Stimulated activated CD8-positive, alpha-beta memory T cell treated with anti-CD3 and anti-CD28 coated beads, Interleukin-4, amount 100 ng/mL, for 1 hour (primary cell): ENCODE results near the gene SMARCA2.

Experiments
- DNase-seq, 2 donors: peaks; one replicate each; pipeline ENCODE4 v3.0.0-alpha.2; 2020; ENCODE audit warnings: low read depth in 2 of 2, low spot score in 1 of 2

Gene SMARCA2

DNA sequence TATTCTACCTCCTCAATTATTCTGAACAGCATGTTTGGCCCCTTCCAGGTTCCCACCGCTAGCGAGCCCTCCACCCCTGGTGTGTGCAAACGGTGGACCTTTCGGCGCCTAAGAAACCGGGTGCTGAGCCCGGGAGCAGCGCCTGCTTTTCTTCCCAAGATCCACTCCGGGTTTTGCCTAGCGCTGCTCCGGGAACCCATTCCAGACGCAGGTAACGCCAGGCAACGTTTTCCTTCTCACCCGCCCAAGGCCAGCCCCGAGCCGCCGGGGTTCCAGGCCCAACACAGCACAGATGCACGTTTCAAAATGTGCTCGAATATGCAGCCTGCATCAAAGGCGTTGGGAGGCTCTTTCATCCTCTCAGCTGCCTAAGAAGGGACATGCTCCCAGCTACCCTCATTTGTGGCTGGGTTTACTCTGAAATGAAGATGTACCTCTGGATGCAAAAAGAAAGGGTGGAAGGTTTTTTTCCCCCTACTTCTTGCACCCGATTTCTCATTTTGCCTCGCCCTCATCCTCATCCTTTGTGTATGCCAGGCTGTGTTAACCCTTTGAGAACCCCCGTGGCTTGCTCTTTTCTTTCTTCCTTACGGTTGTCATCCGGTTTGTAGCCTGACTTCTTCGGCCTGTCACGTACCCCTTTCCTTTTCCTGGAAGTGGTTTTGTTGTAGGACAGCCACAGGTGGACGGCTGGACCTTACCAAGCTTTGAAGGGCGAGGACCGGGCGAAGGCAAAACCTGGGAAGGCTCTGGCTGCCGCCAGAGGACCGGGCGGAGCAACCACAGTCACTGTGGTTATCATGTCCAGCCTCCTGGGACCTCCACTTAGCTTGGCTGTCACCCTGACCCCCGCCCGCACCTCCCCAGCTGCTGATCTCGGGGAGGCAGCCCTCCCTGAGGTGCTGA, 226.9 kb downstream of the SMARCA2 start:
- DNase-seq, result peak in 1 of 2 donors; percentile 9

DNA sequence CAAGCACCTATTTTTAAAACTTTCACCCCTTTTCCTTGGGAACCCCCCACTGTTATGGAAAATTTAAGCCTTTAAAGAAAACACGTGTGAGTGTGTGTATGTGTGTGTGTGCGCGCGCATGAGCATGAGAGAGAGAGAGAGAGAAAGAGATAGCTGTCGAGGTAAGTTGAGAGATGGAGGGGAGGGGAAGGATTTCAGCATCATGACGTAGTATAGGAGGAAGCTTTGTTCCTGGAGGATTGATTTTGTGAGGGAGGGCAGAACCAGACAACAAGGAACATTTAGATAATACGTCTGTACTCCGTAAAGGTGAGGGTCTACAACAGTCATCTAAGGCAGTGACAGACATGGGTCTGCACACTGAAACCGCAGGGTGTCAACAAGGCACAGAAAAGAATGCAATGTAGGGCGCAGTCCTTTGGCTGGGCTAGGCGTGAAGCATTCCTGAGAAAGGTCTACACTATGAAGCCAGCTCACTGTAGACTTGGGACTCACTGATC, 227.7 kb downstream of the SMARCA2 start:
- no peak for DNase-seq
